WTC11 (cell line): ENCODE measurements around the gene MED4. TPM values are rescaled to one million over a fixed set of nuclear protein-coding genes. Genes with fewer than 3 reads are reported as not detected.

Source experiments
- ATAC-seq: fragments of 200-7000 bp; cut with Tn5 transposase; 2 replicates; pipeline ENCODE4 v1.10.0; 2021; ENCODE audit warnings: mild to moderate bottlenecking, moderate library complexity
- CTCF ChIA-PET: fragments of 300-600 bp; sonication (Branson Sonifier 250); formaldehyde crosslinking; loops from one replicate; lab custom pipeline; 2021; ENCODE audit warnings: antibody characterized with exemption; lab: Charles Lee
- POLR2A ChIA-PET: fragments of 350-600 bp; sonication (Branson Sonifier 250); formaldehyde crosslinking; loops from one replicate; lab custom pipeline; 2021; ENCODE audit warnings: antibody characterized with exemption; lab: Charles Lee
- DNase-seq: peaks from one replicate; pipeline ENCODE4 v3.0.0; 2021; ENCODE audit warnings: low spot score
- H3K27ac Mint-ChIP-seq: 2 replicates; pipeline ENCODE4 v1.8.0; 2021; ENCODE audit warnings: mixed read lengths
- H3K27me3 Mint-ChIP-seq: 2 replicates; pipeline ENCODE4 v1.8.0; 2021; ENCODE audit warnings: low read depth, mild to moderate bottlenecking, moderate library complexity, mixed read lengths
- H3K36me3 Mint-ChIP-seq: 2 replicates; pipeline ENCODE4 v1.8.0; 2021; ENCODE audit warnings: mixed read lengths
- H3K4me1 Mint-ChIP-seq: 2 replicates; pipeline ENCODE4 v1.8.0; 2022; ENCODE audit warnings: mixed read lengths
- H3K4me3 Mint-ChIP-seq: 2 replicates; pipeline ENCODE4 v1.8.0; 2021; ENCODE audit warnings: mild to moderate bottlenecking, moderate library complexity, mixed read lengths
- H3K9me3 Mint-ChIP-seq: 2 replicates; pipeline ENCODE4 v1.8.0; 2021; ENCODE audit warnings: mixed read lengths
- CREB1 ChIP-seq: sonication (generic); formaldehyde crosslinking; IDR thresholded peaks from 2 replicates; pipeline ENCODE4 v1.8.0; 2023; ENCODE audit warnings: mild to moderate bottlenecking, missing genetic modification reagents
- E2F5 ChIP-seq: sonication (generic); formaldehyde crosslinking; IDR thresholded peaks from 2 replicates; pipeline ENCODE4 v1.8.1; 2022; ENCODE audit warnings: mild to moderate bottlenecking, moderate library complexity, missing genetic modification reagents
- HMGA2 ChIP-seq: fragments of 250-450 bp; sonication (Bioruptor Pico); IDR thresholded peaks from 2 replicates; pipeline ENCODE4 v1.4.0; 2021; ENCODE audit warnings: mild to moderate bottlenecking, moderate library complexity
- JUN ChIP-seq: sonication (generic); formaldehyde crosslinking; IDR thresholded peaks from 2 replicates; pipeline ENCODE4 v1.8.0; 2023; ENCODE audit warnings: mild to moderate bottlenecking, missing genetic modification reagents
- MYBL2 ChIP-seq: sonication (generic); formaldehyde crosslinking; IDR thresholded peaks from 2 replicates; pipeline ENCODE4 v1.8.1; 2023; ENCODE audit warnings: mild to moderate bottlenecking, moderate library complexity, missing genetic modification reagents
- NR3C1 ChIP-seq: sonication (generic); formaldehyde crosslinking; conservative IDR thresholded peaks from 2 replicates; pipeline ENCODE4 v1.8.1; 2023; ENCODE audit warnings: low read depth, mild to moderate bottlenecking, missing genetic modification reagents
- RELA ChIP-seq: sonication (generic); formaldehyde crosslinking; IDR thresholded peaks from 2 replicates; pipeline ENCODE4 v1.8.1; 2022; ENCODE audit warnings: missing genetic modification reagents, mild to moderate bottlenecking, borderline replicate concordance
- SOX15 ChIP-seq: fragments of 250-450 bp; sonication (Bioruptor Pico); IDR thresholded peaks from 2 replicates; pipeline ENCODE4 v1.9.0; 2021; ENCODE audit warnings: mild to moderate bottlenecking
- SP1 ChIP-seq: sonication (generic); formaldehyde crosslinking; conservative IDR thresholded peaks from 2 replicates; pipeline ENCODE4 v1.8.1; 2022; ENCODE audit warnings: missing genetic modification reagents
- ZNF425 ChIP-seq: fragments of 250-450 bp; sonication (Bioruptor Pico); conservative IDR thresholded peaks from 2 replicates; pipeline ENCODE4 v1.9.0; 2021; ENCODE audit warnings: mild to moderate bottlenecking
- total RNA-seq: library from RNA; stranded (reverse); gene quantifications from 3 replicates; pipeline ENCODE4 v1.2.3, GENCODE V29; 2021
- TF ChIP-seq, protein P1 (sequence below): fragments of 250-450 bp; sonication (Bioruptor Pico); IDR thresholded peaks from 2 replicates; pipeline ENCODE4 v1.9.0; 2021; ENCODE audit warnings: mild to moderate bottlenecking
- TF ChIP-seq, protein P2 (sequence below): sonication (generic); formaldehyde crosslinking; IDR thresholded peaks from 2 replicates; pipeline ENCODE4 v1.8.1; 2023; ENCODE audit warnings: mild to moderate bottlenecking, missing genetic modification reagents, borderline replicate concordance
- TF ChIP-seq, protein P3 (sequence below): sonication (generic); formaldehyde crosslinking; conservative IDR thresholded peaks from 2 replicates; pipeline ENCODE4 v1.8.1; 2023; ENCODE audit warnings: mild to moderate bottlenecking, low read depth, missing genetic modification reagents, moderate library complexity
- TF ChIP-seq, protein P4 (sequence below): sonication (generic); formaldehyde crosslinking; IDR thresholded peaks from 2 replicates; pipeline ENCODE4 v1.8.0; 2023; ENCODE audit warnings: missing genetic modification reagents, mild to moderate bottlenecking, borderline replicate concordance

Gene MED4
- total RNA-seq, 1 experiment from 2014 or later, result 48.1 TPM

- Mint-ChIP-seq H3K36me3 (peaks cover 83% of the 10 kb centered on the region), H3K9me3 (peaks cover 45% of the 10 kb centered on the region), H3K4me1 (no peaks in the 10 kb centered on the region), H3K4me3 (no peak overlapping the region), H3K27ac (no peak overlapping the region), H3K27me3 (peaks cover 10% of the 10 kb centered on the region)
- TF ChIP-seq SP1 (CRISPR knock-in tag) (no peak), CREB1 (no peak), RELA (no peak), SOX15 (no peak), NR3C1 (no peak), E2F5 (CRISPR knock-in tag) (no peak), HMGA2 (CRISPR knock-in tag) (no peak), MYBL2 (CRISPR knock-in tag) (no peak), JUN (CRISPR knock-in tag) (no peak), ZNF425 (CRISPR knock-in tag) (no peak)
- TF ChIP-seq, protein P1, sequence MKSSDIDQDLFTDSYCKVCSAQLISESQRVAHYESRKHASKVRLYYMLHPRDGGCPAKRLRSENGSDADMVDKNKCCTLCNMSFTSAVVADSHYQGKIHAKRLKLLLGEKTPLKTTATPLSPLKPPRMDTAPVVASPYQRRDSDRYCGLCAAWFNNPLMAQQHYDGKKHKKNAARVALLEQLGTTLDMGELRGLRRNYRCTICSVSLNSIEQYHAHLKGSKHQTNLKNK (CRISPR knock-in tag), result no peak
- TF ChIP-seq, protein P2, sequence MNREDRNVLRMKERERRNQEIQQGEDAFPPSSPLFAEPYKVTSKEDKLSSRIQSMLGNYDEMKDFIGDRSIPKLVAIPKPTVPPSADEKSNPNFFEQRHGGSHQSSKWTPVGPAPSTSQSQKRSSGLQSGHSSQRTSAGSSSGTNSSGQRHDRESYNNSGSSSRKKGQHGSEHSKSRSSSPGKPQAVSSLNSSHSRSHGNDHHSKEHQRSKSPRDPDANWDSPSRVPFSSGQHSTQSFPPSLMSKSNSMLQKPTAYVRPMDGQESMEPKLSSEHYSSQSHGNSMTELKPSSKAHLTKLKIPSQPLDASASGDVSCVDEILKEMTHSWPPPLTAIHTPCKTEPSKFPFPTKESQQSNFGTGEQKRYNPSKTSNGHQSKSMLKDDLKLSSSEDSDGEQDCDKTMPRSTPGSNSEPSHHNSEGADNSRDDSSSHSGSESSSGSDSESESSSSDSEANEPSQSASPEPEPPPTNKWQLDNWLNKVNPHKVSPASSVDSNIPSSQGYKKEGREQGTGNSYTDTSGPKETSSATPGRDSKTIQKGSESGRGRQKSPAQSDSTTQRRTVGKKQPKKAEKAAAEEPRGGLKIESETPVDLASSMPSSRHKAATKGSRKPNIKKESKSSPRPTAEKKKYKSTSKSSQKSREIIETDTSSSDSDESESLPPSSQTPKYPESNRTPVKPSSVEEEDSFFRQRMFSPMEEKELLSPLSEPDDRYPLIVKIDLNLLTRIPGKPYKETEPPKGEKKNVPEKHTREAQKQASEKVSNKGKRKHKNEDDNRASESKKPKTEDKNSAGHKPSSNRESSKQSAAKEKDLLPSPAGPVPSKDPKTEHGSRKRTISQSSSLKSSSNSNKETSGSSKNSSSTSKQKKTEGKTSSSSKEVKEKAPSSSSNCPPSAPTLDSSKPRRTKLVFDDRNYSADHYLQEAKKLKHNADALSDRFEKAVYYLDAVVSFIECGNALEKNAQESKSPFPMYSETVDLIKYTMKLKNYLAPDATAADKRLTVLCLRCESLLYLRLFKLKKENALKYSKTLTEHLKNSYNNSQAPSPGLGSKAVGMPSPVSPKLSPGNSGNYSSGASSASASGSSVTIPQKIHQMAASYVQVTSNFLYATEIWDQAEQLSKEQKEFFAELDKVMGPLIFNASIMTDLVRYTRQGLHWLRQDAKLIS (CRISPR knock-in tag), result no peak
- TF ChIP-seq, protein P3, sequence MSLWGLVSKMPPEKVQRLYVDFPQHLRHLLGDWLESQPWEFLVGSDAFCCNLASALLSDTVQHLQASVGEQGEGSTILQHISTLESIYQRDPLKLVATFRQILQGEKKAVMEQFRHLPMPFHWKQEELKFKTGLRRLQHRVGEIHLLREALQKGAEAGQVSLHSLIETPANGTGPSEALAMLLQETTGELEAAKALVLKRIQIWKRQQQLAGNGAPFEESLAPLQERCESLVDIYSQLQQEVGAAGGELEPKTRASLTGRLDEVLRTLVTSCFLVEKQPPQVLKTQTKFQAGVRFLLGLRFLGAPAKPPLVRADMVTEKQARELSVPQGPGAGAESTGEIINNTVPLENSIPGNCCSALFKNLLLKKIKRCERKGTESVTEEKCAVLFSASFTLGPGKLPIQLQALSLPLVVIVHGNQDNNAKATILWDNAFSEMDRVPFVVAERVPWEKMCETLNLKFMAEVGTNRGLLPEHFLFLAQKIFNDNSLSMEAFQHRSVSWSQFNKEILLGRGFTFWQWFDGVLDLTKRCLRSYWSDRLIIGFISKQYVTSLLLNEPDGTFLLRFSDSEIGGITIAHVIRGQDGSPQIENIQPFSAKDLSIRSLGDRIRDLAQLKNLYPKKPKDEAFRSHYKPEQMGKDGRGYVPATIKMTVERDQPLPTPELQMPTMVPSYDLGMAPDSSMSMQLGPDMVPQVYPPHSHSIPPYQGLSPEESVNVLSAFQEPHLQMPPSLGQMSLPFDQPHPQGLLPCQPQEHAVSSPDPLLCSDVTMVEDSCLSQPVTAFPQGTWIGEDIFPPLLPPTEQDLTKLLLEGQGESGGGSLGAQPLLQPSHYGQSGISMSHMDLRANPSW, result no peak
- TF ChIP-seq, protein P4, sequence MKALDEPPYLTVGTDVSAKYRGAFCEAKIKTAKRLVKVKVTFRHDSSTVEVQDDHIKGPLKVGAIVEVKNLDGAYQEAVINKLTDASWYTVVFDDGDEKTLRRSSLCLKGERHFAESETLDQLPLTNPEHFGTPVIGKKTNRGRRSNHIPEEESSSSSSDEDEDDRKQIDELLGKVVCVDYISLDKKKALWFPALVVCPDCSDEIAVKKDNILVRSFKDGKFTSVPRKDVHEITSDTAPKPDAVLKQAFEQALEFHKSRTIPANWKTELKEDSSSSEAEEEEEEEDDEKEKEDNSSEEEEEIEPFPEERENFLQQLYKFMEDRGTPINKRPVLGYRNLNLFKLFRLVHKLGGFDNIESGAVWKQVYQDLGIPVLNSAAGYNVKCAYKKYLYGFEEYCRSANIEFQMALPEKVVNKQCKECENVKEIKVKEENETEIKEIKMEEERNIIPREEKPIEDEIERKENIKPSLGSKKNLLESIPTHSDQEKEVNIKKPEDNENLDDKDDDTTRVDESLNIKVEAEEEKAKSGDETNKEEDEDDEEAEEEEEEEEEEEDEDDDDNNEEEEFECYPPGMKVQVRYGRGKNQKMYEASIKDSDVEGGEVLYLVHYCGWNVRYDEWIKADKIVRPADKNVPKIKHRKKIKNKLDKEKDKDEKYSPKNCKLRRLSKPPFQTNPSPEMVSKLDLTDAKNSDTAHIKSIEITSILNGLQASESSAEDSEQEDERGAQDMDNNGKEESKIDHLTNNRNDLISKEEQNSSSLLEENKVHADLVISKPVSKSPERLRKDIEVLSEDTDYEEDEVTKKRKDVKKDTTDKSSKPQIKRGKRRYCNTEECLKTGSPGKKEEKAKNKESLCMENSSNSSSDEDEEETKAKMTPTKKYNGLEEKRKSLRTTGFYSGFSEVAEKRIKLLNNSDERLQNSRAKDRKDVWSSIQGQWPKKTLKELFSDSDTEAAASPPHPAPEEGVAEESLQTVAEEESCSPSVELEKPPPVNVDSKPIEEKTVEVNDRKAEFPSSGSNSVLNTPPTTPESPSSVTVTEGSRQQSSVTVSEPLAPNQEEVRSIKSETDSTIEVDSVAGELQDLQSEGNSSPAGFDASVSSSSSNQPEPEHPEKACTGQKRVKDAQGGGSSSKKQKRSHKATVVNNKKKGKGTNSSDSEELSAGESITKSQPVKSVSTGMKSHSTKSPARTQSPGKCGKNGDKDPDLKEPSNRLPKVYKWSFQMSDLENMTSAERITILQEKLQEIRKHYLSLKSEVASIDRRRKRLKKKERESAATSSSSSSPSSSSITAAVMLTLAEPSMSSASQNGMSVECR (CRISPR knock-in tag), result no peak
- ChIA-PET CTCF (no interaction called here), POLR2A (no interaction called here)
- DNase-seq (no peak), ATAC-seq (no peak)
These were observed 40.3 kb downstream of the MED4 start for GRCh38 chr13:48054601-48055000.
